ENCODE data around the gene ZNF3.

DNA sequence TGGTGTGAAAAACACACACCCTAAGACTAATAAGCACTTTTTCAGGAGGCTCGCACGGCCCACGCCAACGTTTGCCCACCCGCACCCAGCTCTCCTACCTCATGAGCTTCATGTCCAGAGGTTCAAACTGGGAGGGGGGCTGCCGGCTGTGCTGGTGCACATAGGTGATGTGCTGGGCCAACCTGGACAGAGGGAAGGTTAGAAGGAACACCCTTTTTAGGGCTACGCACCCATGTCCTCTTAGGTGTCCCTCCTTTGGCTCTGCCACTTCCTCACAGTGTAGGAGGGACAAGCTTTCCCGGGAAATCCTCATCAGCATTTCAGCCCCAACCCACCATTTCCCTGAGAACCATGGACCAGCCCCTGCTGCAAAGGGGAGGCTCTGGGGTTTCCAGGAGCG lies 13.8 kb upstream of the ZNF3 start:
- TF ChIP-seq POLR2A (IDR thresholded peaks at IDR 0.05; ENCODE audit: low read length) (no peak), GATA1 (IDR thresholded peaks at IDR 0.05; ENCODE audit: low read depth, low read length) (no peak)
